BE2C (cell line): ENCODE results near the gene CDH15.

Experiments used
- DNase-seq: peaks from one replicate; pipeline ENCODE4 v3.0.0-alpha.2; 2020
- H3K27me3 ChIP-seq: fragments of 250-450 bp; sonication (Bioruptor Pico); 2 replicates; pipeline ENCODE4 v1.5.1; 2020; ENCODE audit warnings: mild to moderate bottlenecking
- H3K36me3 ChIP-seq: fragments of 250-450 bp; sonication (Bioruptor Pico); 2 replicates; pipeline ENCODE4 v1.5.1; 2020; ENCODE audit warnings: mild to moderate bottlenecking
- H3K4me1 ChIP-seq: fragments of 250-450 bp; sonication (Bioruptor Pico); 2 replicates; pipeline ENCODE4 v1.5.1; 2020
- H3K4me3 ChIP-seq: 2 replicates; pipeline ENCODE4 v1.5.1; 2011; ENCODE audit warnings: low read depth, low read length
- H3K9me3 ChIP-seq: fragments of 250-450 bp; sonication (Bioruptor Pico); 2 replicates; pipeline ENCODE4 v1.5.1; 2020
- TF ChIP-seq, protein P1 (sequence below): IDR thresholded peaks from 2 replicates; pipeline ENCODE4 v1.5.1; 2012; ENCODE audit warnings: mild to moderate bottlenecking, low read depth, low read length

The CDH15 gene

DNA sequence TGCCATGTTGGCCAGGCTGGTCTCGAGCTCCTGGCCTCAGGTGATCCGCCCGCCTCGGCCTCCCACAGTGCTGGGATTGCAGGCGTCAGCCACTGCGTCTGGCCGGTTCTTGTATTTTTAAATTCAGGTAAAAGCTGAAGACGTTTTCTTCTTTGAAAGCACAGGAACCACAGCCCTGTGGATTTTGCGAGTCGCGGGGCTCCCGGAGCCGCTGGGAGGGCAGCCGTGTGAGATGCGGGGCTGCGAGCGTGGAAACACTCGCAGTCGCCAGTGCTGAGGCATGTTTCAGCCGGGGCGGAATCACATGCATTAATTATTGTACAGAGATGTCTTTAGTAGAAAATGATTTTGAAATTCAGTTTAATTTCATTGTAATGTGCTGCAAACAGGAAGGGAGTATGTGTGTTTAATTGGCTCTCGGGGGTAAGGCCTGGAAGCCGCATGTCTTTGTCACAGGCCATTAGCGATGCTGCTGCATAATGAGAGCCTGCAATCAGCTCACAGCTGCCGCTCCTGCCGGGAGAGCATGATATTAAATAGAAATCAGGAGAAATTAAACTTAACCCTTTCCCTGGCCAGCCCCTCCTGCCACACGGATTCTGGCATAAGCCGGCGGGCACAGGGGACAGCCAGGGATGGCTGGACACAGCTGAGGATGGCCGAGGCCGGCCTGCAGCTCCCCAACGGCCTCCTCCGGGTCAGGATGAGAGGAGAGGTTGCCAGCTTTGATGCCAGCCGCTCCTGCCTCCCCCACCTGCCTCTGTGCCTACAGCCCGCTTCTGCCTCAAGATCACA is 35.4 kb upstream of the CDH15 start:
- no peaks in the 10 kb centered on the region for H3K9me3 ChIP-seq
- peaks cover 33% of the 10 kb centered on the region for H3K36me3 ChIP-seq
- H3K4me3 ChIP-seq: no peak overlapping the region
- DNase-seq: no peak
- no peaks in the 10 kb centered on the region for H3K4me1 ChIP-seq
- TF ChIP-seq, protein P1, sequence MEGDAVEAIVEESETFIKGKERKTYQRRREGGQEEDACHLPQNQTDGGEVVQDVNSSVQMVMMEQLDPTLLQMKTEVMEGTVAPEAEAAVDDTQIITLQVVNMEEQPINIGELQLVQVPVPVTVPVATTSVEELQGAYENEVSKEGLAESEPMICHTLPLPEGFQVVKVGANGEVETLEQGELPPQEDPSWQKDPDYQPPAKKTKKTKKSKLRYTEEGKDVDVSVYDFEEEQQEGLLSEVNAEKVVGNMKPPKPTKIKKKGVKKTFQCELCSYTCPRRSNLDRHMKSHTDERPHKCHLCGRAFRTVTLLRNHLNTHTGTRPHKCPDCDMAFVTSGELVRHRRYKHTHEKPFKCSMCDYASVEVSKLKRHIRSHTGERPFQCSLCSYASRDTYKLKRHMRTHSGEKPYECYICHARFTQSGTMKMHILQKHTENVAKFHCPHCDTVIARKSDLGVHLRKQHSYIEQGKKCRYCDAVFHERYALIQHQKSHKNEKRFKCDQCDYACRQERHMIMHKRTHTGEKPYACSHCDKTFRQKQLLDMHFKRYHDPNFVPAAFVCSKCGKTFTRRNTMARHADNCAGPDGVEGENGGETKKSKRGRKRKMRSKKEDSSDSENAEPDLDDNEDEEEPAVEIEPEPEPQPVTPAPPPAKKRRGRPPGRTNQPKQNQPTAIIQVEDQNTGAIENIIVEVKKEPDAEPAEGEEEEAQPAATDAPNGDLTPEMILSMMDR: no peak
- no peaks in the 10 kb centered on the region for H3K27me3 ChIP-seq

DNA sequence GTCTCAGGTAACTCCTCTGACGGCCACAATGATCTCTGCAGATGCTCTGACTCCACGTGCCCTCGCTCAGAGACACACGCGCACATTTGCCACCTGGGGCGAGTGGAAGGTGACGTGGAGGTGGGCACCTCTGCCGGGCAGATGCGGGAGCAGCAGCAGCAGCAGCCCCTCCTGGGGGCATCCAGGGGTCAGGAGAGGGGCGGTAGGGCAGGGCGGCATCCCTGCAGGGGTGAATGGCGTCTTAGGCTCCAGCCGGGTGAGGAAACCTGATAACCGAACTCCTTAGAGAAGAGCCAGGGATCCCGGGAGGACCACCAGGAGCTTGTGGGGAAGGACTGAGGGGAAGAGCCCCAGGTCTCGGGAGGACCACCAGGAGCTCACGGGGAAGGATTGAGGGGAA is 34.6 kb upstream of the CDH15 start:
- peaks cover 28% of the 10 kb centered on the region for H3K36me3 ChIP-seq

DNA sequence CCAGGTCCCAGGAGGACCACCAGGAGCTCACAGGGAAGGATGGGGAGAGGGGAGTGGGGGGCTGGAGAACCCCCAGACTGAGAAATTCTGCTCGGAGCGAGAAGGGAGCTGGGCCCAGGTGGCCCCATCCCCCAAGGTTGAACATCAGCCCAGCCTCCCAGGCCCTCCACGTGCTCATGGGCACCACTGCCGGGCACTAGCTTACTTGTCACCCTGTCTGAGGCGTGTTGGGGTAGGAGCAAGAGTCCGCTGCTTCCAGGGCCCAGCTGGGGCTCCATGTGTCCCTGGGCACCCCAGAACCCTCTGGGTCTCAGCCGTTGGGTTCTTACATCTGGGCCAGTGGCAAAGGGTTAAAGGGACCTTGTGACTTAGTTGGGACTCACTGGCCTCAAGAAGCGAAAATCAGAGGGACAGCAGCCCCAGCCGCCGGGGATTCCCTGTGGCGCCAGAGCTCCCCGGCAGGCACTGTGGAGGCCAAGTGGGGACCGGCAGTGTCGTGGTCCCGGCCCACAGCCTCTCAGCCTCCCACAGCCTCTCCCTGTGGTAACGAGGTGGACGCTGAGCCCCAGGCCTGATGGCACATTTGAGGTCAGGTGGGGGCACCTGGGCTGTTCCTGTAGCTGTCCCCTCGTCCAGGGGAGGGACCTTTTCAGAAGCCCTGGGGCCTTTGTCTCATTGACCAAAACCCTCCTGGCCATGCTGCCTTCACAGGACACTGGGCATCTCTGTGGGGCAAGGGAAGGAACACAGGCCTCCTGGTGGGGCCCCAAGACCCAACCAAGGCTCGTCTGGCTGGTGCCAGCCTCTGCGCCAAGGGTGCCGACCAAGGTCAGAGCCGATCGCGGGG is 33.7 kb upstream of the CDH15 start:
- no peaks in the 10 kb centered on the region for H3K9me3 ChIP-seq
- peaks cover 21% of the 10 kb centered on the region for H3K36me3 ChIP-seq
- TF ChIP-seq, protein P1: no peak
- no peak for DNase-seq
- no peak overlapping the region for H3K4me3 ChIP-seq
- no peaks in the 10 kb centered on the region for H3K4me1 ChIP-seq
- H3K27me3 ChIP-seq: no peaks in the 10 kb centered on the region

More for the DNA sequence above, 34.6 kb upstream of the CDH15 start:
- no peak for DNase-seq
- Histone ChIP-seq H3K27me3 (no peaks in the 10 kb centered on the region), H3K4me3 (no peak overlapping the region), H3K4me1 (no peaks in the 10 kb centered on the region), H3K9me3 (no peaks in the 10 kb centered on the region)
- TF ChIP-seq, protein P1: no peak

DNA sequence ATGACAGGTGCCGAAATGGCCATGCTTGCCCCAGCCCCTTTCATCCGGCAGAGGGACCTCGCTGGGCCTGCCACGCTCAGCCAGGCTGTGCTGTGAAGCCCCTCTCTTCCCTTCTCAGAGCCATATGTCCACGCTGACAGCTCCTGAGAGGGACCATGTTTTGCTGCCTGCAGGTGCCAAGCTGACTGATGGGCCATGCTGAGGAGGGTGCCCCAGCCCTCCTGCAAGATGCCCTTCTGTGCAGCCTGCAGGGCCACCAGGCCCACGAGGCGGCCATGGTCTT is 33.1 kb upstream of the CDH15 start:
- no peak for DNase-seq
- Histone ChIP-seq H3K4me3 (no peak overlapping the region), H3K36me3 (peaks cover 15% of the 10 kb centered on the region), H3K27me3 (no peaks in the 10 kb centered on the region), H3K9me3 (no peaks in the 10 kb centered on the region), H3K4me1 (no peaks in the 10 kb centered on the region)
- TF ChIP-seq, protein P1: no peak

DNA sequence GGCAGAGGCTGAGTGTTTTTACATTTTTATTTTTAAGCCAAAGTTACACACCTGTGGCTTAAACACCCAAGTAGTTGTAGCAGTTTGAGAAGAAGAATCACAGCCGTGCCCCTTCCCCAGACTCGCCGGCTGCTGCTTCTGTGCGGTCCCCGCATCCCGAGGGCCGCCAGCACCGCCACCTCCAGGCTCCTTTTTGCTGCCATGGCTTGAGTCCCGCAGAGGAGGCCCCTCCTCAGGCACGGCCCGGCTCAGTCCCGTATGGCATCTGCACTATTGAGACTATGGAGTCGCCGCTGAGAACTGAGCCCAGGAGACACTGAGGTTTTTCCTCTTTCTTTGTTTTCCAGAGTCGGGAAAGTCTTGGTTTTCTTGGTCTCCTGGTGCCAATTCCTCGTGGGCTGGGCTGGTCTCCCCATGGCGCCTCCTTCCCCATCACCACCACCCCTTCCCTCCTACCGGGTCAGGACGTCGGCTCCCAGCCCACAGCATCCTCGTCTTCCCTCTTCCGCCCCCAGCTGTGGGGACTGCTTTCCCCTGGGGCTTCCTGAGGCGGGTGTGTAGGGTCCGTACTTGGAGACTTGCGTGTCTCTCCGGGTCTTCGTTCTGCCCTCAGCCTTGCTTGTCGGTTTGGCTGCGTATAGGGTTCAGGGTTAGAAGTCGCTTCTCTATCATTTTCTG is 32.6 kb upstream of the CDH15 start:
- H3K27me3 ChIP-seq: no peaks in the 10 kb centered on the region
- TF ChIP-seq, protein P1: no peak
- H3K4me3 ChIP-seq: no peak overlapping the region
- no peaks in the 10 kb centered on the region for H3K4me1 ChIP-seq
- H3K9me3 ChIP-seq: no peaks in the 10 kb centered on the region
- no peak for DNase-seq
- H3K36me3 ChIP-seq: peaks cover 11% of the 10 kb centered on the region

DNA sequence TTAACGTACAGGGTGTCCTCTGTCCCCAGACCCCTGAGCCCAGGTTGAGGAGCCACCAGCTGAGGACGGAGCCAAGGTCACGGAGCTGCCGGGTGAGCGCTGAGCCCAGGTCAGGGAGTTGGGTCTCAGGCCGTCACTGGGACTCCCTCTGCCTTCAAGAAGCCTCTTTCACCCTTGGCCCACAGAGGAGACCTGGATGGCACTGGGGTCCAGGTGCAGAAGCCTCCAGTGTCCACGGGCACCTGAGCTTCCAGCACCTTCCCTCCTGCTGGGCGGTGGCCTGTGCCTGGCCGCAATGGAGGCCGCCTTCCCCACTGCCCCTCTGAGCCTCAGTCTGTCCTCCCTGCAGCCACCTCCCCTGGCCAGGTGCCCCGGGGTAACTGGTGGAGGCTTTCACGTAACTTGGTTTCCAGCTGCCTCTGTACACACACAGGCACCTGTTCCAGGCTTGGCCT is 31.6 kb upstream of the CDH15 start:
- TF ChIP-seq, protein P1: no peak
- Histone ChIP-seq H3K4me1 (no peaks in the 10 kb centered on the region), H3K36me3 (peaks cover 11% of the 10 kb centered on the region), H3K4me3 (no peak overlapping the region), H3K27me3 (no peaks in the 10 kb centered on the region), H3K9me3 (no peaks in the 10 kb centered on the region)
- DNase-seq: no peak
